ENCODE data around the gene ID2. TPM values are rescaled to one million over a fixed set of nuclear protein-coding genes. Genes with fewer than 3 reads are reported as not detected.

The ID2 gene
- total and polyA plus RNA-seq, 2 donors: 191 to 238 TPM

GRCh38 chr2:8642366-8643068, 39.3 kb upstream of the ID2 start:
- no peaks in the 10 kb centered on the region for H3K4me1 ChIP-seq (ENCODE audit: insufficient read depth)
- WGBS: 80% methylated on average over 12 of the region's 12 CpGs
- no peak overlapping the region for H3K27ac ChIP-seq (ENCODE audit: low read depth)
- no peak for DNase-seq (ENCODE audit: extremely low spot score)
- H3K36me3 ChIP-seq (ENCODE audit: insufficient read depth): no peaks in the 10 kb centered on the region
- no peak overlapping the region for H3K4me3 ChIP-seq (ENCODE audit: low read depth, low read length)

GRCh38 chr2:8643250-8643995, 38.4 kb upstream of the ID2 start:
- Histone ChIP-seq H3K4me1 (ENCODE audit: insufficient read depth) (no peaks in the 10 kb centered on the region), H3K27ac (ENCODE audit: low read depth) (no peak overlapping the region), H3K4me3 (ENCODE audit: low read depth, low read length) (no peak overlapping the region), H3K36me3 (ENCODE audit: insufficient read depth) (no peaks in the 10 kb centered on the region)
- 71% methylated on average over 7 of the region's 7 CpGs for WGBS
- DNase-seq (ENCODE audit: extremely low spot score): no peak

- Histone ChIP-seq H3K36me3 (ENCODE audit: insufficient read depth) (no peaks in the 10 kb centered on the region), H3K27ac (ENCODE audit: low read depth) (no peak overlapping the region), H3K4me1 (ENCODE audit: insufficient read depth) (no peaks in the 10 kb centered on the region), H3K4me3 (ENCODE audit: low read depth, low read length) (no peak overlapping the region)
- DNase-seq (ENCODE audit: extremely low spot score): no peak
- WGBS: 97% methylated on average over 5 of the region's 5 CpGs
Observed at GRCh38 chr2:8643996-8644356, 37.9 kb upstream of the ID2 start.

- Histone ChIP-seq H3K4me3 (ENCODE audit: low read depth, low read length) (no peak overlapping the region), H3K27ac (ENCODE audit: low read depth) (no peak overlapping the region), H3K36me3 (ENCODE audit: insufficient read depth) (no peaks in the 10 kb centered on the region), H3K4me1 (ENCODE audit: insufficient read depth) (no peaks in the 10 kb centered on the region)
- 94% methylated on average over 19 of the region's 19 CpGs for WGBS
- DNase-seq (ENCODE audit: extremely low spot score): no peak
Observed at GRCh38 chr2:8644605-8645175, 37.2 kb upstream of the ID2 start.

GRCh38 chr2:8645176-8645831, 36.6 kb upstream of the ID2 start:
- 97% methylated on average over 51 of the region's 51 CpGs for WGBS
- H3K27ac ChIP-seq (ENCODE audit: low read depth): no peak overlapping the region
- no peaks in the 10 kb centered on the region for H3K4me1 ChIP-seq (ENCODE audit: insufficient read depth)
- DNase-seq (ENCODE audit: extremely low spot score): no peak
- H3K4me3 ChIP-seq (ENCODE audit: low read depth, low read length): no peak overlapping the region
- no peaks in the 10 kb centered on the region for H3K36me3 ChIP-seq (ENCODE audit: insufficient read depth)

GRCh38 chr2:8646731-8647461, 35.0 kb upstream of the ID2 start:
- Histone ChIP-seq H3K4me1 (ENCODE audit: insufficient read depth) (no peaks in the 10 kb centered on the region), H3K36me3 (ENCODE audit: insufficient read depth) (no peaks in the 10 kb centered on the region), H3K4me3 (ENCODE audit: low read depth, low read length) (no peak overlapping the region), H3K27ac (ENCODE audit: low read depth) (no peak overlapping the region)
- no peak for DNase-seq (ENCODE audit: extremely low spot score)
- 96% methylated on average over 11 of the region's 11 CpGs for WGBS

- Histone ChIP-seq H3K4me3 (ENCODE audit: low read depth, low read length) (no peak overlapping the region), H3K4me1 (ENCODE audit: insufficient read depth) (no peaks in the 10 kb centered on the region), H3K36me3 (ENCODE audit: insufficient read depth) (no peaks in the 10 kb centered on the region), H3K27ac (ENCODE audit: low read depth) (no peak overlapping the region)
- 96% methylated on average over 1 of the region's 1 CpG for WGBS
- no peak for DNase-seq (ENCODE audit: extremely low spot score)
Observed at GRCh38 chr2:8647462-8647857, 34.4 kb upstream of the ID2 start.

- WGBS: 87% methylated on average over 11 of the region's 11 CpGs
- Histone ChIP-seq H3K36me3 (ENCODE audit: insufficient read depth) (no peaks in the 10 kb centered on the region), H3K4me3 (ENCODE audit: low read depth, low read length) (no peak overlapping the region), H3K4me1 (ENCODE audit: insufficient read depth) (no peaks in the 10 kb centered on the region), H3K27ac (ENCODE audit: low read depth) (no peak overlapping the region)
- DNase-seq (ENCODE audit: extremely low spot score): no peak
Observed at GRCh38 chr2:8648441-8649213, 33.2 kb upstream of the ID2 start.

GRCh38 chr2:8649718-8650117, 32.1 kb upstream of the ID2 start:
- Histone ChIP-seq H3K27ac (ENCODE audit: low read depth) (no peak overlapping the region), H3K36me3 (ENCODE audit: insufficient read depth) (no peaks in the 10 kb centered on the region), H3K4me1 (ENCODE audit: insufficient read depth) (no peaks in the 10 kb centered on the region), H3K4me3 (ENCODE audit: low read depth, low read length) (no peak overlapping the region)
- DNase-seq (ENCODE audit: extremely low spot score): no peak
- 83% methylated on average over 6 of the region's 6 CpGs for whole genome bisulfite sequencing

- DNase-seq (ENCODE audit: extremely low spot score): no peak
- H3K4me3 ChIP-seq (ENCODE audit: low read depth, low read length): no peak overlapping the region
- no peaks in the 10 kb centered on the region for H3K4me1 ChIP-seq (ENCODE audit: insufficient read depth)
- 94% methylated on average over 4 of the region's 4 CpGs for WGBS
- no peak overlapping the region for H3K27ac ChIP-seq (ENCODE audit: low read depth)
- no peaks in the 10 kb centered on the region for H3K36me3 ChIP-seq (ENCODE audit: insufficient read depth)
Observed at GRCh38 chr2:8650256-8650655, 31.6 kb upstream of the ID2 start.

- H3K4me1 ChIP-seq (ENCODE audit: insufficient read depth): no peaks in the 10 kb centered on the region
- DNase-seq (ENCODE audit: extremely low spot score): no peak
- H3K4me3 ChIP-seq (ENCODE audit: low read depth, low read length): no peak overlapping the region
- no peak overlapping the region for H3K27ac ChIP-seq (ENCODE audit: low read depth)
- no peaks in the 10 kb centered on the region for H3K36me3 ChIP-seq (ENCODE audit: insufficient read depth)
- WGBS: 92% methylated on average over 11 of the region's 11 CpGs
Observed at GRCh38 chr2:8652774-8653426, 29.0 kb upstream of the ID2 start.

GRCh38 chr2:8653485-8653884, 28.4 kb upstream of the ID2 start:
- H3K4me3 ChIP-seq (ENCODE audit: low read depth, low read length): no peak overlapping the region
- H3K4me1 ChIP-seq (ENCODE audit: insufficient read depth): no peaks in the 10 kb centered on the region
- WGBS: 78% methylated on average over 7 of the region's 7 CpGs
- H3K36me3 ChIP-seq (ENCODE audit: insufficient read depth): no peaks in the 10 kb centered on the region
- DNase-seq (ENCODE audit: extremely low spot score): no peak
- no peak overlapping the region for H3K27ac ChIP-seq (ENCODE audit: low read depth)
